ENCODE data around the gene FUOM.
A peak's percentile ranks its signal among the peaks of the same experiment; 100 is the strongest.

Gene FUOM

DNA sequence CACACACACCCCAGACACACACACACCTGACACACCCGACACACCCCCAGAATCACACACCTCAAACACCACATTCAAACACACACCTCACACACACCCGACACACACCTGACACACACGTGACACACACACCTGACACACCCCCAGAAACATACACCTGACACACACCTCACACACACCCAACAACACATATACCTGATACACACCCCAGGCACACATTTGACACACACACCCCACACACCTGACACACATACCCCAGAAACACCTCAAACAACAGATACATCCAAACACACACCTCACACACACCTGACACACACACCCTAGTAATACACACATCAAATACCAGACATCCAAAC, 20.5 kb downstream of the FUOM start:
- Histone ChIP-seq H3K9ac (ENCODE audit: low read length in 2 of 2) (no peak overlapping the region), H3K4me3 (ENCODE audit: low read length in 2 of 2) (no peak overlapping the region), H3K27ac (ENCODE audit: low read length) (no peak overlapping the region), H3K9me3 (ENCODE audit: control insufficient read depth in 2 of 2, low read length in 2 of 2) (no peaks in the 10 kb centered on the region), H3K36me3 (ENCODE audit: control insufficient read depth in 2 of 2, insufficient read depth in 2 of 2, low read length in 2 of 2) (no peaks in the 10 kb centered on the region), H3K4me1 (ENCODE audit: control insufficient read depth, insufficient read depth, low read length) (peaks cover 21% of the 10 kb centered on the region), H3K27me3 (ENCODE audit: control insufficient read depth in 1 of 2, insufficient read depth in 2 of 2, low read length in 2 of 2) (peaks cover 54 to 56% of the 10 kb centered on the region in 2 donors)

DNA sequence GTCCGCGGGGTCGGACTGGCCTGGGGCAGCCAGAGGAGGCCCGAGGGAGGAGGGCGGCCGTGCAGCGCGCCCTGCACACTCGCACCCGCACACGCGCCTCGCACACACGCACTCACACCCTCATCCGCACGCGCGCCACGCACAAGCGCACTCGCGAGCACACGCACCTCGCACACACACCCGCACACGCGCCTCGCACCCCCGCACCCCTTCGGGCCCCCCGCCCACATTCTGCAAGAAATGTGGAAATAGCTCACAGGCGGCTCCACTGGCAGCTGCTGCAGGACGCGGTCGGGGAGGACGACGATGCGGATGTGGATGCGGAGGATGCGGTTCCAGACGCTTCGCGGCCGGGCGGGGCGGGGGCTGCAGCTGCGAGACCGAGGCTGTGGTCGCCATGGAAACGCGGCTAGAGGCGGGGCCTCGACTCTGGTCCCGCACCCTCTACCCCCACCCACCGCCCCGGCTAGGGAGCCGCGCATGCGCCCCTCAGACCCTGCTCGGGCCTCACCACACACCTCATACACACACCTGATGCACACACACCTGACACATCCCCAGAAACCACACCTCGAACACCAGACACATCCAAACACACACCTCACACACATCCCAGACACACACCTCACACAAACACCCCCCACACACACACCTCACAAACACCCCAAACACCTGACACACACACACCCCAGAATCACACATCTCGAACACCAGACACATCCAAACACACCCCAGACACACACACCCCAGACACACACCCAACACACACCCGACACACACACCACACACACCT, 21.0 kb downstream of the FUOM start, which contains the start of gene CALY:
Gene CALY, minus strand, starts transcription at position 320 of the 793 bp plus-strand sequence. CDS start 7,907 bp downstream, outside the sequence.
- H3K36me3 ChIP-seq (ENCODE audit: control insufficient read depth in 2 of 2, insufficient read depth in 2 of 2, low read length in 2 of 2), result no peaks in the 10 kb centered on the region
- H3K27ac ChIP-seq (ENCODE audit: low read length), result no peak within 1 kb of the TSS
- H3K9ac ChIP-seq (ENCODE audit: low read length in 2 of 2), result no peak within 1 kb of the TSS
- peaks cover 21% of the 10 kb centered on the region for H3K4me1 ChIP-seq (ENCODE audit: control insufficient read depth, insufficient read depth, low read length)
- peak within 1 kb of the TSS; percentile 49 to 63 for H3K4me3 ChIP-seq (ENCODE audit: low read length in 2 of 2)
- peaks cover 58 to 62% of the 10 kb centered on the region in 2 donors for H3K27me3 ChIP-seq (ENCODE audit: control insufficient read depth in 1 of 2, insufficient read depth in 2 of 2, low read length in 2 of 2)
- no peaks in the 10 kb centered on the region for H3K9me3 ChIP-seq (ENCODE audit: control insufficient read depth in 2 of 2, low read length in 2 of 2)

GRCh38 chr10:133336118-133336576, 21.7 kb downstream of the FUOM start:
- H3K4me3 ChIP-seq (ENCODE audit: low read length in 2 of 2), result peak overlapping the region in 1 of 2 donors; percentile 8
- H3K27me3 ChIP-seq (ENCODE audit: control insufficient read depth in 1 of 2, insufficient read depth in 2 of 2, low read length in 2 of 2), result peaks cover 62 to 66% of the 10 kb centered on the region in 2 donors
- peaks cover 21% of the 10 kb centered on the region for H3K4me1 ChIP-seq (ENCODE audit: control insufficient read depth, insufficient read depth, low read length)
- no peak overlapping the region for H3K27ac ChIP-seq (ENCODE audit: low read length)
- no peaks in the 10 kb centered on the region for H3K9me3 ChIP-seq (ENCODE audit: control insufficient read depth in 2 of 2, low read length in 2 of 2)
- H3K9ac ChIP-seq (ENCODE audit: low read length in 2 of 2), result no peak overlapping the region
- no peaks in the 10 kb centered on the region for H3K36me3 ChIP-seq (ENCODE audit: control insufficient read depth in 2 of 2, insufficient read depth in 2 of 2, low read length in 2 of 2)

GRCh38 chr10:133335246-133336117, 22.3 kb downstream of the FUOM start:
- Histone ChIP-seq H3K27ac (ENCODE audit: low read length) (no peak overlapping the region), H3K4me3 (ENCODE audit: low read length in 2 of 2) (peak overlapping the region; percentile 49 to 63), H3K9me3 (ENCODE audit: control insufficient read depth in 2 of 2, low read length in 2 of 2) (no peaks in the 10 kb centered on the region), H3K27me3 (ENCODE audit: control insufficient read depth in 1 of 2, insufficient read depth in 2 of 2, low read length in 2 of 2) (peaks cover 66% of the 10 kb centered on the region in 2 donors), H3K9ac (ENCODE audit: low read length in 2 of 2) (no peak overlapping the region), H3K36me3 (ENCODE audit: control insufficient read depth in 2 of 2, insufficient read depth in 2 of 2, low read length in 2 of 2) (no peaks in the 10 kb centered on the region), H3K4me1 (ENCODE audit: control insufficient read depth, insufficient read depth, low read length) (peaks cover 21% of the 10 kb centered on the region)

- peaks cover 25% of the 10 kb centered on the region for H3K4me1 ChIP-seq (ENCODE audit: control insufficient read depth, insufficient read depth, low read length)
- no peak overlapping the region for H3K9ac ChIP-seq (ENCODE audit: low read length in 2 of 2)
- no peaks in the 10 kb centered on the region for H3K36me3 ChIP-seq (ENCODE audit: control insufficient read depth in 2 of 2, insufficient read depth in 2 of 2, low read length in 2 of 2)
- H3K9me3 ChIP-seq (ENCODE audit: control insufficient read depth in 2 of 2, low read length in 2 of 2), result no peaks in the 10 kb centered on the region
- peak overlapping the region; percentile 12 to 63 for H3K4me3 ChIP-seq (ENCODE audit: low read length in 2 of 2)
- no peak overlapping the region for H3K27ac ChIP-seq (ENCODE audit: low read length)
- peaks cover 62 to 64% of the 10 kb centered on the region in 2 donors for H3K27me3 ChIP-seq (ENCODE audit: control insufficient read depth in 1 of 2, insufficient read depth in 2 of 2, low read length in 2 of 2)
These were observed 23.1 kb downstream of the FUOM start for GRCh38 chr10:133334503-133335245.

DNA sequence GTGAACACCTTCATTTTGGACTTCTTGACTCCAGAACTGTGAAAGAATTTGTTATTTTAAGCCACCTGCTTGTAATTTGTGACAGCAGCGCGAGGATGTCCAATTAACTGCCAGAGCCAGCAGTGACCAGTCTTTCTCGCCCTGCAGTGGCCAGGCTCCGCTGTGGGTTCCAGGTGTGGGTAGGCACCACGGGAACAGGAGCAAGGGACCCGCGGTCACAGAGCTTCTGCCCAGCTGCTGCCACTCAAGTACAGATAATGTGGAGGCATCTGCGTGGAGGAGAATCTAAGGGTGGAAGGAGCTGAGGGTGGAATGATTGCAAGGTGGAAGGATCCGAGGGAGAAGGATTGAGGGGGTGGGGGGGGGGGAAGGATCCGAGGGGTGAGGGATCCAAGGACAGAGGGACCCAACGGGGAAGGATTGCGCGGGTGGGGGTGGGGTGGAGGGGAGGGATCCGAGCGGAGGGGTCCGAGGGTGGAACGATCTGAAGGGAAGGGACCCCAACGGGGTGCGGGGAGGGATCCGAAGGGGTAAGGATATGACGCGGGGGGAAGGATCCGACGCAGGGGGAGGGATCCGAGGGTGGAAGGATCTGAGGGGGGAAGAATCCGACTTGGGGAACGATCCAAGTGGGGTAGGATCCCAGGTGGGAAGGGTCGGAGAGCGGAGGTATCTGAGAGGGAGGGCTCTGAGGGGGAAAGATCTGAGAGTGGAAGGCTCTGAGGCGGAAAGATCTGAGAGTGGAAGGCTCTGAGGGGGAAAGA, 24.7 kb downstream of the FUOM start:
- peaks cover 62 to 72% of the 10 kb centered on the region in 2 donors for H3K27me3 ChIP-seq (ENCODE audit: control insufficient read depth in 1 of 2, insufficient read depth in 2 of 2, low read length in 2 of 2)

DNA sequence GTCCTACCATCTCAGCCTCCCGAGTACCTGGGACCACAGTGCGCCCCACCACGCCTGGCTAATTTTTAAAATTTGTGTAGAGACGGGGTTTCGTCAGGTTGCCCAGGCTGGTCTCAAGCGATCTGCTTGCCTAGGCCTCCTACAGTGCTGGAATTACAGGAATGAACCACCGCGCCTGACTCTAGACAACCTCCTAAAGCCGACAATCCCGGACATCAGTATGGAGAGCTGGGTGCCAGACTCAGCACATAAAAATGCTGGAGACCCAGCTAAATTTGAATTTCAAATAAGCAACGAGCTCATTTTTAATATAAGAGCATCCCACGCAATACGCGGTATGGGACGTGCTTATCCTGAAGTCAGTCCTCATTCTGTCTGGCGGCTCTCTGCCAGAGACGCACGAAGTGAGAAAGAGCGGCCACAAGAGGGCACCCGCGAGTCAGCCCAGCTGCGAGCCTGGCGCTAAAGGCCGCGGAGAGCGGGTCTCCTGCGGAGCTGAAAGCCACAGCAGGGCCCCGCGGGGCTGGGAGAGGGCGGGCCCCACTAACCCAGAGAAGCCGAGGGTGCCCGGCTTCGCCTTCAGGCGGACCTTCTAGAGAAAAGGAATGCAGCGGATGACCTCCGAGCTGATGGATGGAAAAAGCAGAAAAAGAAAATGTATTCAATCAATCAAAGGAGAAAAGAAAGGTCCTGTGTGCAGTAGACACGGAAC, 28.2 kb downstream of the FUOM start:
- Histone ChIP-seq H3K9me3 (ENCODE audit: control insufficient read depth in 2 of 2, low read length in 2 of 2) (no peaks in the 10 kb centered on the region), H3K4me3 (ENCODE audit: low read length in 2 of 2) (peak overlapping the region; percentile 44 to 59), H3K4me1 (ENCODE audit: control insufficient read depth, insufficient read depth, low read length) (peaks cover 22% of the 10 kb centered on the region), H3K9ac (ENCODE audit: low read length in 2 of 2) (no peak overlapping the region), H3K36me3 (ENCODE audit: control insufficient read depth in 2 of 2, insufficient read depth in 2 of 2, low read length in 2 of 2) (no peaks in the 10 kb centered on the region), H3K27ac (ENCODE audit: low read length) (no peak overlapping the region), H3K27me3 (ENCODE audit: control insufficient read depth in 1 of 2, insufficient read depth in 2 of 2, low read length in 2 of 2) (peaks cover 62 to 76% of the 10 kb centered on the region in 2 donors)

More for the DNA sequence above, 24.7 kb downstream of the FUOM start:
- Histone ChIP-seq H3K4me3 (ENCODE audit: low read length in 2 of 2) (no peak overlapping the region), H3K9ac (ENCODE audit: low read length in 2 of 2) (no peak overlapping the region), H3K36me3 (ENCODE audit: control insufficient read depth in 2 of 2, insufficient read depth in 2 of 2, low read length in 2 of 2) (no peaks in the 10 kb centered on the region), H3K27ac (ENCODE audit: low read length) (no peak overlapping the region), H3K9me3 (ENCODE audit: control insufficient read depth in 2 of 2, low read length in 2 of 2) (no peaks in the 10 kb centered on the region), H3K4me1 (ENCODE audit: control insufficient read depth, insufficient read depth, low read length) (peaks cover 25% of the 10 kb centered on the region)

- Histone ChIP-seq H3K27me3 (ENCODE audit: control insufficient read depth in 1 of 2, insufficient read depth in 2 of 2, low read length in 2 of 2) (peaks cover 59 to 72% of the 10 kb centered on the region in 2 donors), H3K27ac (ENCODE audit: low read length) (no peak overlapping the region), H3K9ac (ENCODE audit: low read length in 2 of 2) (no peak overlapping the region)
These were observed 29.2 kb downstream of the FUOM start for GRCh38 chr10:133328358-133329343.

More at GRCh38 chr10:133328358-133329343, 29.2 kb downstream of the FUOM start:
- no peaks in the 10 kb centered on the region for H3K36me3 ChIP-seq (ENCODE audit: control insufficient read depth in 2 of 2, insufficient read depth in 2 of 2, low read length in 2 of 2)
- peaks cover 22% of the 10 kb centered on the region for H3K4me1 ChIP-seq (ENCODE audit: control insufficient read depth, insufficient read depth, low read length)
- H3K4me3 ChIP-seq (ENCODE audit: low read length in 2 of 2), result no peak overlapping the region
- no peaks in the 10 kb centered on the region for H3K9me3 ChIP-seq (ENCODE audit: control insufficient read depth in 2 of 2, low read length in 2 of 2)

Data from stomach smooth muscle (tissue), 2 donors.